A673 (cell line): ENCODE results near the gene TIAM1.

Experiments
- CTCF ChIP-seq: fragments of 300-800, 200-600 bp; sonication (generic); conservative IDR thresholded peaks from 2 replicates; pipeline ENCODE4 v1.5.1; 2017; ENCODE audit warnings: low read depth, mild to moderate bottlenecking, antibody characterized with exemption, low read length, moderate library complexity, mixed read lengths
- EZH2 ChIP-seq: fragments of 200-600 bp; sonication (generic); IDR thresholded peaks from 2 replicates; pipeline ENCODE4 v1.6.1; 2017; ENCODE audit warnings: borderline replicate concordance, low read depth, mild to moderate bottlenecking, mixed read lengths, antibody characterized with exemption, low read length; ENCODE audit not compliant: poor library complexity, severe bottlenecking

- TF ChIP-seq CTCF = no peak
- no peak for TF ChIP-seq EZH2
These were observed 33.3 kb downstream of the TIAM1 start for GRCh38 chr21:31310750-31311149.
